ENCODE results near the gene SNAPC5.
A peak's percentile ranks its signal among the peaks of the same experiment; 100 is the strongest.
"Not testable (repeated sequence)": the region's sequence is repeated elsewhere in the genome, so short reads cannot be mapped to it uniquely, and the experiment has no call there.

Gene SNAPC5

GRCh38 chr15:66497502-66498455 is at the start of gene SNAPC5:
TSS of gene SNAPC5 (minus strand) at chr15:66497762. CDS start at chr15:66497731, 31 bp downstream.
- DNase-seq = peak; percentile 84

- no peak for DNase-seq
These were observed 47.7 kb upstream of the SNAPC5 start for GRCh38 chr15:66545255-66545654.

GRCh38 chr15:66542896-66543295 is 45.3 kb upstream of the SNAPC5 start:
- no peak for DNase-seq

DNA sequence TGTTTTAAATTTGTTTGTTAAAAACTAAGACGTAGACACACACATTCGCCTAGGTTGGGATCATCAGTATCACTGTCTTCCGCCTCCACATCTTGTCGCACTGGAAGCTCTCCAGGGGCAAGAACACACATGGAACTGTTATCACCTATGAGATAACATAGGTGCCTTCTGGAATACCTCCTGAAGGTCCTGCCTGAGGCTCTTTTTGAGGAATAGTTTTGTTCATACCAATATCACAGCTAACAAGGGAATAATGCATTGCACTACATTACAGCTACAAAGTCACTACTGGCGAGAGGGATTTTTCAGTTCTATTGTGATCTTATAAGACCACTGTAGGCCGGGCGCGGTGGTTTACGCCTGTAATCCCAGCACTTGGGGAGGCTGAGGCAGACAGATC is 37.5 kb upstream of the SNAPC5 start:
- no peak for DNase-seq

DNA sequence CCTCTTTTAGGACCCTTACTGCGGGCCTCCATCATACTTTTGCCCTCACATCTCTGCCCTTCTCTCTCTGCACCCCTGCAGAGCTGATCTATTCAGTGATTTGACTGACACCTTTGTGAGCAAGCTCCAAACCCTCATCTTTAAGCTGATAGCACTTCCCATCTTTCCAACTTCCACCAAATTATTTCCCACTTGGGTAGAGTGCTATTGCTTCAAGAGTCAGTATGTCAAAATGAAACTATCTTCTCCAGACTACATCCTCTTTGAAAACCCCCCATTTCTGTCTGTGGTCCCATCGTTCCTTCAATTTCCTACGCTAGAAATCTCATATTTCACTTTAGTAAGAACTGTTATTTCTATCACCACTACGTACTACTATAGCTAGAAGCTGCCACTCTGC is 27.3 kb upstream of the SNAPC5 start:
- no peak for DNase-seq

DNA sequence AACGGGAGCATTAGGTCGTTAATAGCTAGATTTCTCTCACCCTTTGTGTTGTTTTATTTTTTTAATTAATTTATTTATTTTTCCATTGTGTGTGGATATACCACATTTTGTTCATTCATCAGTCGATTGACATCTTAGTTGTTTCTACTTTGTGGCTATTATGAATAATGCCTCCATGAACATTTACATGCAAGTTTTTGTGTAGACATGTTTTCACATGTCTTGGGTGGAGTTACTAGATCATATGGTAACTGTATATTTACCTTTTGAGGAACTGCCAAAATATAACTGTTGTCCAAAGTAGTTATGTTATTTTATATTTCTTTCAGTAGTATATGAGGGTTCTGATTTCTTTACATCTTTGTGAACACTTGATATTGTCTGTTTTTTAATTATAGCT is 26.4 kb upstream of the SNAPC5 start:
- DNase-seq = no peak

- no peak for DNase-seq
These were observed 18.4 kb upstream of the SNAPC5 start for GRCh38 chr15:66515901-66516322.

DNA sequence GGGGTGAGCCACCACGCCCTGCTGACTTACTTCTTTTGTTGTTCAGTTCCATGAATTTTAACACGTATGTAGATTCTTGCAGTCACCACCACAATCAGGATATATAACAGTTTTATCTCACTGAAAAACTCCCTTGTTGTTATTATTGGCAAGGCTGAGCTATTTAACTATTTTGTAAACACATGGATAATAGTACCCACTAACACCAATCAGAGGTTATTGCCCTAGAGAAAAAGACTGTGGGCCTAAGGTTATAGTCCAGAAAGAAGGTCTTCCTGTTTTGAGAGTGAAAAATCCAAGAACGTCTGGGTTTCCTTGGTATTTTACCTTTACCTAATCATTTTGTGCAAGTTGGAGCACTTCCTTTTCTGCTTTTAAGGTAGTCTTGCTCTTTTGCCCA is 17.0 kb upstream of the SNAPC5 start:
- DNase-seq = no peak

DNA sequence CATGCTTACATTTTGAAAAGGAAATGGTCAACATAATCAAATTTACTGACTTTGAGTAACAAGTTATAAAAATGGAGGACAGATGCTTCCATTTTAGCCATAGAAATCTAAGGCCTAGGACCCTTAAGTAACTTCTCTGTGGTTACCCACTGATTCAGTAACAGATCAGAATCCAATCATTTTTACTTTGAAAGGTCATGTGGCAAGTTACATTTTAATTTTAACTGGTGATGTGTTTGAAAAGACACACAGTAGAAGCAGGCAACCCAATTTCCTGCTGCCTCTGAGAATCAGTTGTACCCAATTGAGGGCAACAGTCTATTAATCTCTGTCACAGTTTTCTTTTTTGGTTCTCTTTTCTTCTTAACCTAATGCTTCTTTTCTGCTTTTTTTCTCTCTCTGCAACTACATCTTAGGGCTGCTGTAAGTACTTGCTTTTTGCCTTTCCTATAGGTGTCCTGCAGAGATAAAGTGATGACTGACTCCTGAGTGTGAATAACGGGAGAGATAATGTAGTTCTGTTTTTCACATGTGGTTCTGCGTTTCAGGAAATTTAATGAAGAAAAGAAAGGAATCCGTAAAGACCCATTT is 10.8 kb upstream of the SNAPC5 start:
- DNase-seq = no peak

- DNase-seq = no peak
These were observed 8.3 kb upstream of the SNAPC5 start for GRCh38 chr15:66505818-66506217.

DNA sequence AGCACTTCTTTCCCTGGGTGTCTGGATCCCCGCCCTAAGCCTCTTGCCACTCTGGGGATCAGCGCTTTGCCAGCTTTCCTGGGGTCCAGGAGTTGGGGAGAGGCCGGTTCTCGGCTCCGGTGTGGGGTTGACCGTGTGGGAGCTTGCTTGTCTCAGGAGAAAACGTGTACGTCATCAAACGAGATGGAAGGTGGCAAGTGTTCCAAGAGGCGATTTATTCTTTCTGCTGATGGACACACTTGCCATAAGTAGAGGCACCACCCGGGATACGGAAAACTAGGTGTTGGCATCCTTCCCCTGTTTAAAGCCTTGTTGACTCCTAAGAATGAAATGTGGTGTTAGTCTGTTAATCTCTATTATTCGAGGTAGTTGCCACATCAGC is 7.9 kb upstream of the SNAPC5 start:
- DNase-seq = no peak

- DNase-seq = no peak
These were observed 7.2 kb upstream of the SNAPC5 start, which contains the start of the genes RPL4 and ZWILCH for GRCh38 chr15:66504563-66505429. TSS of gene RPL4 (minus strand) at chr15:66504855. CDS start at chr15:66504790, 65 bp downstream. TSS of gene ZWILCH (plus strand) at chr15:66505326. CDS start at chr15:66505339, 13 bp downstream.

GRCh38 chr15:66503780-66504562 is 6.4 kb upstream of the SNAPC5 start:
- no peak for DNase-seq

GRCh38 chr15:66503041-66503648 is 5.6 kb upstream of the SNAPC5 start:
- not testable (repeated sequence) for DNase-seq

GRCh38 chr15:66502491-66502890 is 4.9 kb upstream of the SNAPC5 start:
- DNase-seq = no peak

- DNase-seq = not testable (repeated sequence)
These were observed 2.8 kb upstream of the SNAPC5 start for GRCh38 chr15:66500346-66500745.

GRCh38 chr15:66498501-66499386 is 1.2 kb upstream of the SNAPC5 start:
- no peak for DNase-seq

DNA sequence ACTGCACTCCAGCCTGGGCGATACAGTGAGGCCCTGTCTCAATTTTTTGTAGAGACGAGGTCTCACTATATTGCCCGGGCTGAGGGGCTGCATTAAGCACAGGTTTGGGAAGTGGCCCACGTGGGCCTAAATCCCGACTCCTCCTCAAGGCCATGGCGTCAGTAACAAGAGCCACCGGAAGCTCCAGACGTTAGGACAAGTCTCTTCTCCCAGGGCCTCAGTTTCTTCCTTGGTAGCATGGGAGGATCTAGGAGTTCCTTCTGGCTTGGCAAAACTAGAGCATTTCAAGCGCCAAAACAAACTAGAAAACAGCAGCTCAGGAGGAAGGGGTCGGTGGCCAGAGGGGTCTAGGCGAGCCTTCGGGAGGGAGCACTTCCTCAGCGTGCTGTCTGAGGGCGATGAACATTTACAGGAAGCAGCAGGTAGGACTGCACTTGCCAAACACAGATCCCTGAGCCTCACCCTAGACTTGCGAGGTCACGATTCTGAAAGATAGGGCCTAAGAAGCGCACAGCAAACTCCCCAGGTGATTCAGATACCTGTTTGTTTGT is 536 bp downstream of the SNAPC5 start:
- no peak for DNase-seq

- no peak for DNase-seq
These were observed 3.3 kb downstream of the SNAPC5 start for GRCh38 chr15:66494262-66494661.

DNA sequence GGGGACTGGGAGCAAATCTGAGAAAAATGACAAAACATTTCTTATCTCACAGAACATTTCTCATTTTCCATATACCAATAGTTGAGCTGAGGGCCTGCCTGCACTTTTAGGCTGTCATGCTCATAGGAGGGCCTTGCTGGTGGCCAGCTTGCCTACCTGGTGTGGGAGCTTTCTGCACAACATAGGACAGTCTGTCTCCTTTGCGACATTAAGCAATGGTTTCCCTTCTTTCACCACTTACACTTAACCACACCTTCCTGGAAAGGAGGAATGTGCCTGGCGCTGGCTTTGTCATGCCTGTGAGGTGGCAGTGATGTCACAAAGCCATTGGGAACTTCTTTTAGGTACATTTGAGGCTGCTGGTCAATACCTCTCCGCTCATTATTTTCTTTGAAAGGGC is 5.7 kb downstream of the SNAPC5 start:
- no peak for DNase-seq

All from NCI-H2107 (cell line).